Thyroid gland (tissue), 4 donors: ENCODE data around the gene MORN1.
"Not testable (repeated sequence)": the region's sequence is repeated elsewhere in the genome, so short reads cannot be mapped to it uniquely, and the experiment has no call there.

ENCODE experiments used
- CTCF ChIP-seq, 6 experiments: fragments of 200-600 bp in 3 of 6; fragments of 450-650 bp in 3 of 6; sonication (generic) in 3 of 6; IDR thresholded peaks; one replicate each; pipeline ENCODE4 v1.5.1; 2016 to 2019; ENCODE audit warnings: antibody characterized with exemption in 6 of 6, mild to moderate bottlenecking in 2 of 6, inconsistent platforms in 1 of 6, moderate library complexity in 1 of 6
- POLR2A ChIP-seq, 2 donors: fragments of 450-650 bp; IDR thresholded peaks; one replicate each; pipeline ENCODE4 v1.6.1; 2017; ENCODE audit warnings: antibody characterized with exemption in 2 of 2, mild to moderate bottlenecking in 2 of 2, moderate library complexity in 1 of 2

GRCh38 chr1:2327162-2327561 is 64.2 kb downstream of the MORN1 start:
- not testable (repeated sequence) for TF ChIP-seq CTCF, POLR2A (IDR thresholded peaks at IDR 0.05)
